Endothelial cell of umbilical vein (primary cell): ENCODE measurements around the gene NSDHL. TPM values are rescaled to one million over a fixed set of nuclear protein-coding genes. Genes with fewer than 3 reads are reported as not detected.

ENCODE experiments used
- BruUV-seq: library from RNA; stranded (reverse); fragments of 400-500 nt; replicated peaks from 2 replicates; lab custom pipeline; 2021; lab: Mats Ljungman, UMichigan
- CTCF ChIA-PET: fragments of 300-600, 350-600 bp; sonication (Branson Sonifier 250); formaldehyde crosslinking; loops from one replicate; lab custom pipeline; 2021; ENCODE audit warnings: antibody characterized with exemption, inconsistent platforms; lab: Charles Lee
- POLR2A ChIA-PET: fragments of 300-600, 350-600 bp; sonication (Branson Sonifier 250); formaldehyde crosslinking; loops from one replicate; lab custom pipeline; 2021; ENCODE audit warnings: antibody characterized with exemption, inconsistent platforms; lab: Charles Lee
- DNase-seq: peaks from one replicate; pipeline ENCODE4 v3.0.0-alpha.2; 2011; ENCODE audit warnings: low read depth, low spot score
- FAIRE-seq: peaks from 2 replicates; lab custom pipeline; 2011; peaks lifted over from hg19 to GRCh38; lab: Jason Lieb, UNC
- H2AFZ ChIP-seq: 2 replicates; pipeline ENCODE4 v1.6.0; 2012; ENCODE audit warnings: low read depth, low read length, control low read depth, inconsistent platforms
- H3K27ac ChIP-seq: 2 replicates; pipeline ENCODE4 v1.5.1; 2011; ENCODE audit warnings: low read depth, mild to moderate bottlenecking, control low read depth, low read length, moderate library complexity; ENCODE audit not compliant: insufficient read depth
- H3K27me3 ChIP-seq, 2 experiments: 2 replicates each; pipeline versions ENCODE4 v1.6.0 to v1.6.1; 2011; ENCODE audit warnings: low read length in 2 of 2, mixed read lengths in 1 of 2; ENCODE audit not compliant: control insufficient read depth in 2 of 2, insufficient read depth in 2 of 2
- H3K36me3 ChIP-seq, 2 experiments: 2 replicates in 1 of 2; 3 replicates in 1 of 2; pipeline ENCODE4 v1.5.1; 2011; ENCODE audit warnings: low read length in 2 of 2, mild to moderate bottlenecking in 1 of 2, moderate library complexity in 1 of 2; ENCODE audit not compliant: control insufficient read depth in 2 of 2, insufficient read depth in 2 of 2; ENCODE audit errors: extremely low read depth in 1 of 2
- H3K4me1 ChIP-seq: 3 replicates; pipeline ENCODE4 v1.5.1; 2011; ENCODE audit warnings: mild to moderate bottlenecking, low read length; ENCODE audit not compliant: control insufficient read depth, insufficient read depth; ENCODE audit errors: extremely low read depth
- H3K4me2 ChIP-seq: 2 replicates; pipeline ENCODE4 v1.6.1; 2011; ENCODE audit warnings: low read length, control low read depth, mixed read lengths; ENCODE audit not compliant: insufficient read depth
- H3K4me3 ChIP-seq, 3 experiments: fragments of 200-600 bp in 1 of 3; sonication (generic), shearing (Covaris generic) in 1 of 3; replicated peaks in 1 of 3; 2 replicates each; pipeline ENCODE4 v1.5.1; 2011 to 2016; ENCODE audit warnings: control low read depth in 3 of 3, low read length in 3 of 3, mild to moderate bottlenecking in 2 of 3, inconsistent platforms in 1 of 3, low read depth in 1 of 3, moderate library complexity in 1 of 3; ENCODE audit not compliant: insufficient read depth in 1 of 3
- H3K79me2 ChIP-seq: 2 replicates; pipeline ENCODE4 v1.6.0; 2012; ENCODE audit warnings: low read length, inconsistent platforms; ENCODE audit not compliant: control insufficient read depth, insufficient read depth
- H3K9ac ChIP-seq: replicated peaks from 2 replicates; pipeline ENCODE3; 2011; ENCODE audit warnings: low read length, control low read depth; ENCODE audit not compliant: insufficient read depth; ENCODE audit errors: extremely low read depth
- H3K9me1 ChIP-seq: replicated peaks from 3 replicates; pipeline ENCODE4 v1.6.0; 2011; ENCODE audit warnings: mild to moderate bottlenecking, low read length; ENCODE audit not compliant: control insufficient read depth, insufficient read depth; ENCODE audit errors: extremely low read depth
- H3K9me3 ChIP-seq: replicated peaks from 2 replicates; pipeline ENCODE4 v1.5.1; 2012; ENCODE audit warnings: low read length, inconsistent platforms; ENCODE audit not compliant: control insufficient read depth, insufficient read depth
- H4K20me1 ChIP-seq: replicated peaks from 2 replicates; pipeline ENCODE3; 2011; ENCODE audit warnings: mild to moderate bottlenecking, low read length; ENCODE audit not compliant: control insufficient read depth, insufficient read depth; ENCODE audit errors: extremely low read depth
- EZH2 ChIP-seq: IDR thresholded peaks from 2 replicates; pipeline ENCODE4 v1.6.1; 2012; ENCODE audit warnings: borderline replicate concordance, low read depth, mild to moderate bottlenecking, moderate library complexity, low read length, inconsistent platforms; ENCODE audit not compliant: severe bottlenecking
- FOS ChIP-seq: IDR thresholded peaks from 2 replicates; pipeline ENCODE4 v1.6.1; 2011; ENCODE audit warnings: mild to moderate bottlenecking, low read length, moderate library complexity, borderline replicate concordance; ENCODE audit not compliant: insufficient read depth
- GATA2 ChIP-seq: IDR thresholded peaks from 2 replicates; pipeline ENCODE4 v1.7.0; 2011; ENCODE audit warnings: low read depth, mild to moderate bottlenecking, moderate library complexity, mixed read lengths, low read length; ENCODE audit not compliant: insufficient read length, insufficient read depth
- JUN ChIP-seq: IDR thresholded peaks from 2 replicates; pipeline ENCODE4 v1.6.1; 2011; ENCODE audit warnings: borderline replicate concordance, low read depth; ENCODE audit not compliant: insufficient read length, insufficient read depth
- MAX ChIP-seq: IDR thresholded peaks from 2 replicates; pipeline ENCODE4 v1.6.1; 2011; ENCODE audit not compliant: insufficient read depth, insufficient read length
- MYC ChIP-seq: IDR thresholded peaks from one replicate; pipeline ENCODE4 v1.6.1; 2011; ENCODE audit warnings: mild to moderate bottlenecking, low read depth, low read length
- POLR2A ChIP-seq: IDR thresholded peaks from 2 replicates; pipeline ENCODE4 v1.6.1; 2012; ENCODE audit warnings: low read depth, mild to moderate bottlenecking, control low read depth, low read length
- POLR2AphosphoS5 ChIP-seq: IDR thresholded peaks from 2 replicates; pipeline ENCODE4 v1.6.1; 2012; ENCODE audit warnings: low read depth, mild to moderate bottlenecking, control low read depth, low read length, moderate library complexity; ENCODE audit not compliant: insufficient read depth
- dilution Hi-C: fragments of 300-500 bp; cut with MboI; formaldehyde crosslinking; loops from one replicate; pipeline ENCODE4 v1.15.0; 2019; ENCODE audit warnings: low sequenced_read_pairs; ENCODE audit not compliant: extremely low pct_ligation_motif_present
- intact Hi-C: fragments of 100-400 bp; cut with micrococcal nuclease; formaldehyde crosslinking; loops from one replicate; pipeline ENCODE4 v1.10.0; 2022
- polyA plus RNA-seq, 4 experiments: library from polyadenylated mRNA; depleted of rRNA in 3 of 4; stranded (reverse) in 3 of 4; unstranded in 1 of 4; fragments of >200 nt; gene quantifications; 2 replicates each; pipeline versions ENCODE4 v1.2.1 to v1.2.3, GENCODE V29; 2011 to 2012; ENCODE audit warnings: missing spikeins in 1 of 4
- total RNA-seq: library from RNA; stranded (reverse); gene quantifications from 2 replicates; pipeline ENCODE4 v1.2.3, GENCODE V29; 2021
- TF ChIP-seq, protein P1 (sequence below), 2 donors: IDR thresholded peaks; 1 replicate in 1 of 2; 2 replicates in 1 of 2; pipeline ENCODE4 v1.5.1; 2011; ENCODE audit warnings: low read length in 2 of 2, mild to moderate bottlenecking in 2 of 2, moderate library complexity in 2 of 2, control low read depth in 1 of 2, inconsistent platforms in 1 of 2, low read depth in 1 of 2; ENCODE audit not compliant: insufficient read depth in 1 of 2; ENCODE audit errors: extremely low read depth in 1 of 2

NSDHL gene
- total and polyA plus RNA-seq, 2 donors (not counting 3 experiments of a cell fraction or from before 2014, with no cell fraction given), result 40.0 to 43.7 TPM

DNA sequence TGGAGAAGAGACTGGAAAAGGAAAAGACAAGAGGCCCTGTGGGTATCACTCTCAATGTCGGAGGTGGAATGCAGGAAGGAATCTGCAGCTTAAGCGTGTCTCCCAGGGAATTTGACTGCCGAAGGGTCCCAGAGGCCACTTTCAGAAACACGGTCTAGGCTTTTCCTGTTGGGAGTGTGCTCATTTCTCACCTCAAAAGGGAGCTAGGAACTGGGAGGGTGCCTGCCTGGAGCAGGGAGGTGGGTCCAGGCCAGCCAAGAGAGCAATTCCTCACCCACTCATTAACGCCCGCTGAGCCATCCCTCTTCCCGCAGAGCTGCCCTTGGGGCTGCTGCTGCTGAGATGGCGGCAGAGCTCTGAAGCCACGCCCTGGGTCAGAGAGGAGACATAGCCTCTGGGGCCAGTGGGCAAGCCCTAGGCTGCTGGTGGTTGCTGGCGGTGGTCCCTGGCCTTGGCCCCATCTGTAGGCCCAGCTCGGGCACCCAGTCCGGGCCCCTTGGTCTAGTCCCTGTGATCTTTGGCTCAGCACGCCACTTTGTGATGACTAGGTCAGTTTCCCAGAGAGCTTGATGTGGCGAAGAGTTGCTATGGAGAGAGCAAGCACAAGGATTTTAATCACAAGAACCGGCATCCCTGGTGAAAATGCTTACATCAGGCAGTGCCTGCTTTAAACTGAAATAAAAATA lies 71.1 kb downstream of the NSDHL start:
- DNase-seq (no peak), FAIRE-seq (no peak)
- no peaks in the 10 kb centered on the region for H3K27me3 ChIP-seq
- dilution Hi-C loops (no loop called here), intact Hi-C loops (no loop called here)
- H2AFZ ChIP-seq, result no peak overlapping the region
- no peak overlapping the region for H3K4me3 ChIP-seq
- peaks cover 27% of the 10 kb centered on the region for H3K79me2 ChIP-seq
- H3K9me3 ChIP-seq, result no peaks in the 10 kb centered on the region
- H3K9me1 ChIP-seq, result no peaks in the 10 kb centered on the region
- no peak overlapping the region for H3K27ac ChIP-seq
- ChIA-PET POLR2A (no interaction called here), CTCF (no interaction called here)
- no TSS peak for BruUV-seq
- peaks cover 11% of the 10 kb centered on the region for H3K4me1 ChIP-seq
- no peaks in the 10 kb centered on the region for H4K20me1 ChIP-seq
- no peak overlapping the region for H3K9ac ChIP-seq
- no peaks in the 10 kb centered on the region for H3K36me3 ChIP-seq
- no peak overlapping the region for H3K4me2 ChIP-seq
- TF ChIP-seq POLR2A (no peak), MYC (no peak), POLR2AphosphoS5 (no peak), EZH2 (no peak), JUN (no peak), FOS (no peak), MAX (no peak), GATA2 (no peak)
- TF ChIP-seq, protein P1, sequence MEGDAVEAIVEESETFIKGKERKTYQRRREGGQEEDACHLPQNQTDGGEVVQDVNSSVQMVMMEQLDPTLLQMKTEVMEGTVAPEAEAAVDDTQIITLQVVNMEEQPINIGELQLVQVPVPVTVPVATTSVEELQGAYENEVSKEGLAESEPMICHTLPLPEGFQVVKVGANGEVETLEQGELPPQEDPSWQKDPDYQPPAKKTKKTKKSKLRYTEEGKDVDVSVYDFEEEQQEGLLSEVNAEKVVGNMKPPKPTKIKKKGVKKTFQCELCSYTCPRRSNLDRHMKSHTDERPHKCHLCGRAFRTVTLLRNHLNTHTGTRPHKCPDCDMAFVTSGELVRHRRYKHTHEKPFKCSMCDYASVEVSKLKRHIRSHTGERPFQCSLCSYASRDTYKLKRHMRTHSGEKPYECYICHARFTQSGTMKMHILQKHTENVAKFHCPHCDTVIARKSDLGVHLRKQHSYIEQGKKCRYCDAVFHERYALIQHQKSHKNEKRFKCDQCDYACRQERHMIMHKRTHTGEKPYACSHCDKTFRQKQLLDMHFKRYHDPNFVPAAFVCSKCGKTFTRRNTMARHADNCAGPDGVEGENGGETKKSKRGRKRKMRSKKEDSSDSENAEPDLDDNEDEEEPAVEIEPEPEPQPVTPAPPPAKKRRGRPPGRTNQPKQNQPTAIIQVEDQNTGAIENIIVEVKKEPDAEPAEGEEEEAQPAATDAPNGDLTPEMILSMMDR (IDR thresholded peaks at IDR 0.05; ENCODE audit: extremely low read depth in 1 of 2, insufficient read depth in 1 of 2, low read depth in 1 of 2, low read length in 2 of 2), result no peak
